ENCODE data around the gene MEF2C. TPM values are rescaled to one million over a fixed set of nuclear protein-coding genes. Genes with fewer than 3 reads are reported as not detected.
A peak's percentile ranks its signal among the peaks of the same experiment; 100 is the strongest.

The MEF2C gene
- total RNA-seq, 4 donors from 2014 or later, result 51.0 to 78.6 (median 65.7) TPM

DNA sequence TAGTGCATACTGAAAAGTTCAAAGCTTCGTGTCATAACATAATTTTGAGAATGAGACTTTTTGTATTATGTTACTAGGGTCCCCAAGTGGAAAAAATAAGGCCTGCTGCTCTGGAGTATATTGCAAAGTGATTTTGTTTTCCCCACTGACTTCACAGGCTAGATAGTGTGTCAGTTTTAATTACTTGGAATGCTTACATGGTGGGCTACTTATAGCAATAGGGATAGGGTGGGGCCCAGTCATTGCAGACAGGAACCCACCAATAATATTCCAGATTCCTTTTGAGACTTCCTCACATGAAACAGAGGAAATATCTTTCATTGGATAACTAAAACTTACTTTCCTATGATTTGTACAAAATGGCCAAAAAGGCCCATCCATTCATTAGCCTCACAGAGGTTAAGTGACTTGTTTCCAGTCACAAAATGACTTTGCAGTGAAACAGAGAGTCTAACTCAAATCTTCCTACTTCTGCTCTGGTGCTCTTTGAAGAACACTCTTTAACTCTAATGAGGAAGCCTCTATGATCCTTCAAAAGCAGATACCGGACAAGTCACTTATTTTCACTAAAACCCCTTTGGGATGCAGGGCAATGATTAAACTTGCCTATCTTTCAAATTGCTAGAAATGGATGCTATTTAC is 16.2 kb upstream of the MEF2C start:
- Histone ChIP-seq H3K4me1 (no peaks in the 10 kb centered on the region), H3K27me3 (no peaks in the 10 kb centered on the region), H3K36me3 (no peaks in the 10 kb centered on the region), H3K27ac (no peak overlapping the region), H3K4me3 (replicated peaks in 1 of 3) (no peak overlapping the region), H3K9me3 (no peaks in the 10 kb centered on the region)
- WGBS, 2 donors, result 78 to 85% methylated on average over 2 of the region's 2 CpGs
- no peak for DNase-seq
- no peak for TF ChIP-seq POLR2A (IDR thresholded peaks at IDR 0.05)
- TF ChIP-seq, protein P1, sequence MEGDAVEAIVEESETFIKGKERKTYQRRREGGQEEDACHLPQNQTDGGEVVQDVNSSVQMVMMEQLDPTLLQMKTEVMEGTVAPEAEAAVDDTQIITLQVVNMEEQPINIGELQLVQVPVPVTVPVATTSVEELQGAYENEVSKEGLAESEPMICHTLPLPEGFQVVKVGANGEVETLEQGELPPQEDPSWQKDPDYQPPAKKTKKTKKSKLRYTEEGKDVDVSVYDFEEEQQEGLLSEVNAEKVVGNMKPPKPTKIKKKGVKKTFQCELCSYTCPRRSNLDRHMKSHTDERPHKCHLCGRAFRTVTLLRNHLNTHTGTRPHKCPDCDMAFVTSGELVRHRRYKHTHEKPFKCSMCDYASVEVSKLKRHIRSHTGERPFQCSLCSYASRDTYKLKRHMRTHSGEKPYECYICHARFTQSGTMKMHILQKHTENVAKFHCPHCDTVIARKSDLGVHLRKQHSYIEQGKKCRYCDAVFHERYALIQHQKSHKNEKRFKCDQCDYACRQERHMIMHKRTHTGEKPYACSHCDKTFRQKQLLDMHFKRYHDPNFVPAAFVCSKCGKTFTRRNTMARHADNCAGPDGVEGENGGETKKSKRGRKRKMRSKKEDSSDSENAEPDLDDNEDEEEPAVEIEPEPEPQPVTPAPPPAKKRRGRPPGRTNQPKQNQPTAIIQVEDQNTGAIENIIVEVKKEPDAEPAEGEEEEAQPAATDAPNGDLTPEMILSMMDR (IDR thresholded peaks at IDR 0.05), result no peak
- intact Hi-C loops (cut with DNase I), result no loop called here

DNA sequence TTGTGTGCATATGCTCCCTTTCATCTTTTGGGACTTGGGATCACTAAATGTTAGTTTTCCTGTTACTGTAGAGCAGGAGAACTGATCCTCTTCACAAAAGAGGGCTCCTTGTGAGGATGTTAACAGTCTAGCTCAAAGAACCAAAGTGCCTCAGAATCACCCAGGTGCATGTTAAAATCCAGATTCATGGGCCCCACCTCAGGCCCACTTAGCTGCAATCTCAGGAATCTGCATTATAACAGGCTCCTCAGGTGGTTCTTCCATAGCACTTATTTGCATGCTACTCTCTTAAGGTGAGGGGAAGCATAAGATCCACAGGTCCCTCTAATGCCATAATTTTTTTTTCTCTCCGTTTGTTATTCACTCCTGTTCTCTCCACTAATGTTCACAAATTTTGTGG is 14.8 kb upstream of the MEF2C start:
- WGBS, 2 donors, result 94 to 95% methylated on average over 1 of the region's 1 CpG
- no peak for DNase-seq
- Histone ChIP-seq H3K4me3 (replicated peaks in 1 of 3) (no peak overlapping the region), H3K27ac (no peak overlapping the region), H3K27me3 (no peaks in the 10 kb centered on the region), H3K4me1 (no peaks in the 10 kb centered on the region), H3K9me3 (no peaks in the 10 kb centered on the region), H3K36me3 (no peaks in the 10 kb centered on the region)
- TF ChIP-seq, protein P1 (IDR thresholded peaks at IDR 0.05), result no peak
- no peak for TF ChIP-seq POLR2A (IDR thresholded peaks at IDR 0.05)
- intact Hi-C loops (cut with DNase I), result no loop called here

DNA sequence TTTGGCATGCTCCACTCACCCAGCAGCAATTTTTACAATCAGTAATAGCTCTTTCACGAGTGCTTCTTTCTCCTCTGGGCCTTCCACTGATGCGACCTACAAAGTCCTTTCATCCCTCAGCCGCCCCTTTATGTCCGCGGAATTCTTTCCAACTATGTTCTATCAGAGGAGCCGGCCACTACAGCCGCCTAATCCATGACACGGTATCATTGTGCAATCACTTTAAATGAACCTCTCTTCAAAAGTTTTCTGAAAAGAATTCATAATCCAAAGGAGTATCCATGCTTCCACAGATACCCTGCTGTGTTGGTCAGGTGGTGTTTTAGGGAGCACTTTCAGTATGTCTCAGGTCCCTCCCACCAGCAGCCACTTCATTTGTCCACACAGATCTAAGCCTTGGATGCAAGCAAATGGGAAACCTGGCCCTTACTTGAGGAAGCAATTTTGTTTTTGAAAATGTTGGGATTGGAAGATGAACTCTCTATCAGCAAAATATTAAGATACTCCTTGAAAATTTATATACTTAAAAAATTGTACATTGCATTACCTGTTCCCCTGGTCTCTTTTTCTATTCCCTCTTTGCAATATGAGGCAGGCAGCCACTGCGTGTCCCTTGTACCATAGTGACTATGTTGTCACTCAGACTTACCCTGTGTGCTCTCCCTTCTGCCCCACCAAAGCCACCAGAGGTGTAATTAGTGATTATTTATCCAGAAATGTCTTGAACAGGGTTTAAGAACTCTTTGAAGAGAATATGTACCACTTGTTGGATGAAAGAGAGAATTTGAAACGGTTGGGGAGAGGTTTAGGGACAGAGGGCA is 12.9 kb upstream of the MEF2C start:
- H3K9me3 ChIP-seq, result no peaks in the 10 kb centered on the region
- no peak for DNase-seq
- intact Hi-C loops (cut with DNase I), result no loop called here
- H3K4me1 ChIP-seq, result peaks cover 0 to under 1% of the 10 kb centered on the region in 2 donors
- WGBS, 2 donors, result 91 to 93% methylated on average over 10 of the region's 10 CpGs
- H3K36me3 ChIP-seq, result no peaks in the 10 kb centered on the region
- no peak for TF ChIP-seq POLR2A (IDR thresholded peaks at IDR 0.05)
- H3K4me3 ChIP-seq (replicated peaks in 1 of 3), result no peak overlapping the region
- H3K27ac ChIP-seq, result no peak overlapping the region
- no peaks in the 10 kb centered on the region for H3K27me3 ChIP-seq

DNA sequence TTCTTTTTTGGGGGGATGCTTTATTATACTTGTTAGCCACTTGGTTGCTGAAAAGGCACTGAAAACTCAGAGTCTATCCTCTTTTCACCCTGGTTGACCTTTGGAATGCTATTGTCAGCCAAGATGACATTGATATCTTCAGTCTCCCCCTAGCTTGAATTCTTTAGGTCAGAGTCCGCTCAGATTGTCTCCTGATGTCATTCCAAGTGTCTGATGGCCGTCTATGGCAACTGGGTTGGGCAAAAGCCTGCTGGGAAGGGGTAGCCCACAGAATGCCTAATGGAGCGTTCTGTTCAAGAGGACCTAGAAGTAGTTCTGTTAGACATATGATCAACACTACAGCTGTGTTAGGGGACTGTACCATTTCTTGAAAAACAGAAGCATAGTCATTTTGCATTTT is 9.7 kb upstream of the MEF2C start:
- WGBS, 2 donors, result 83 to 87% methylated on average over 3 of the region's 3 CpGs
- H3K9me3 ChIP-seq, result no peaks in the 10 kb centered on the region
- H3K4me1 ChIP-seq, result peaks cover 0 to 20% of the 10 kb centered on the region in 2 donors
- no peak for TF ChIP-seq POLR2A (IDR thresholded peaks at IDR 0.05)
- TF ChIP-seq, protein P1 (IDR thresholded peaks at IDR 0.05), result no peak
- intact Hi-C loops (cut with DNase I), result no loop called here
- H3K4me3 ChIP-seq (replicated peaks in 1 of 3), result no peak overlapping the region
- no peak overlapping the region for H3K27ac ChIP-seq
- H3K36me3 ChIP-seq, result no peaks in the 10 kb centered on the region
- H3K27me3 ChIP-seq, result no peaks in the 10 kb centered on the region
- DNase-seq, result no peak

DNA sequence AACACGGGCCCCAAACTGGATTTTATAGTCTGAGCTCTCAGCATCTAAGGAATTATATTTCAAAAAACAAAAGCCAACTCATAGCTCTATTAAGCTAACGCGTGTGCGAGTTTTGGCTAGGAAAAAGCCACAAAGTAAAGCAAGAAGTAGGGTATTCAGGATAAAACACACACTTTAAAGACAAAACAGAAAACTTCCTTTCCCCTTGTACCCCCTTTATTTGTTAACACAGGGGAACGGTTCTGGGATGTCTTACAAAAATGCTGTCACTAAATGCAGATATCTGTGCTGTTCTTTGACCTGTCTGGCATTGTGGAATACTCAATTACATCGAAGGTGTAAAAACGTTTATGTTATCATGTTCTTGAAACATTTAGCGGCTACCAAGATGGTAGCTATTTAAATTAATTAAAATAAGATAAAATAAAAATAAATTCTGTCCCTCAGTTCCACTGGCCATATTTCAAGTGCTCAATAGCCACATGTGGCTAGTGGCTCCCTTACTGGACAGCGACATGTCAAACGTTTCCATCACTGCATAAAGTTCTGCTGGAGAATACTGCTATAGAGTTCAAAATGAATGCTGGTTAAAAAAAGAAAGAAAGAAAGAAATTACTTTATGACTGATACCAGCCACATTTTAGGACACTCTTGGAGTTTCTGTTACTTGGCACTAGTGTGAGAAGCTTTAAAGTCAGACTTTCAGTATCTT is 7.2 kb upstream of the MEF2C start:
- Histone ChIP-seq H3K27ac (peak overlapping the region; percentile 78 to 97 (median 89)), H3K36me3 (no peaks in the 10 kb centered on the region), H3K9me3 (no peaks in the 10 kb centered on the region), H3K27me3 (no peaks in the 10 kb centered on the region), H3K4me1 (peaks cover 10 to 36% of the 10 kb centered on the region in 2 donors), H3K4me3 (replicated peaks in 1 of 3) (peak overlapping the region; percentile 13 to 71 (median 53))
- no peak for DNase-seq
- TF ChIP-seq, protein P1 (IDR thresholded peaks at IDR 0.05), result no peak
- TF ChIP-seq POLR2A (IDR thresholded peaks at IDR 0.05), result no peak
- intact Hi-C loops (cut with DNase I), result no loop called here
- 33 to 44% methylated on average over 10 of the region's 10 CpGs for WGBS, 2 donors
